22Rv1 (cell line): ENCODE results near the gene WEE2.

ENCODE experiments used
- CTCF ChIP-seq: fragments of 450-650 bp; IDR thresholded peaks from 2 replicates; pipeline ENCODE4 v1.5.1; 2017; ENCODE audit warnings: mild to moderate bottlenecking
- ZFX ChIP-seq: fragments of 450-650 bp; IDR thresholded peaks from 2 replicates; pipeline ENCODE4 v1.6.1; 2017; ENCODE audit warnings: antibody characterized with exemption, borderline replicate concordance

DNA sequence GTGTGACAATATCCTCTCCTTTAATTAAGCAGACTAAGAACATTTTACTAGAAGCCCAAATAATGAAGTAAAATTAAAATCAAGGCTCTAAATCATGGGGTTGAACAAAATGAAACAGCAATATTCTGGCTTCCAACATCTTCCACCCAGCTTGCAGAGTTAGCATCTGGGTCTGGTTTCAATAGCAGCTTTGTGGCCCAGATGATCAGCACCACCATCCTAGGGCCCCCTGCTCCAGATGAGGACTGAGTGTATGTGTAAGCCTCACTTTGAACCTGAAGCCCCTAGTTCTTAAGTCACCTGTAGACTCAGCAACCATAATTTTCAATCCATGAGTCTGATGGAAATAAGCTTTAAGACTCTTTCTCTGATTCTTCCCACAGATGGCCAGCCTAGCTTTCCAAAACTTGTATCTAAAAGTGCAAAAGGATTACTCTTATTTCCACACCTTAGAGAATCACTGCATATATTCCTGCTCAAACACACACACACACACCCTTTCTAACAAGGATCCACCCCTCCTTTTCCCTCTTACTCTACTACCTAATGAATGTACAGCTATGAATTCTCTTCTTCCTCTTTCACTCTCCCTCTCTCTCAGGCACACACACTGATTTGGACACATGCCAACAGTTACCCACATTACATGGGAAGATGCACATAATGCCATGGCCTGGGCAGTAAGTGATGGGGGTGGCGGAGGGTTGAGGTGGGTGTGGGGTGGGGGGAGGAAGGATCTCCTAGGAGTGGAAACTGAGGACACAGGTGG is 9.7 kb upstream of the WEE2 start:
- no peak for TF ChIP-seq CTCF
- no peak for TF ChIP-seq ZFX
